ENCODE data around the gene TRABD2B.

The TRABD2B gene

DNA sequence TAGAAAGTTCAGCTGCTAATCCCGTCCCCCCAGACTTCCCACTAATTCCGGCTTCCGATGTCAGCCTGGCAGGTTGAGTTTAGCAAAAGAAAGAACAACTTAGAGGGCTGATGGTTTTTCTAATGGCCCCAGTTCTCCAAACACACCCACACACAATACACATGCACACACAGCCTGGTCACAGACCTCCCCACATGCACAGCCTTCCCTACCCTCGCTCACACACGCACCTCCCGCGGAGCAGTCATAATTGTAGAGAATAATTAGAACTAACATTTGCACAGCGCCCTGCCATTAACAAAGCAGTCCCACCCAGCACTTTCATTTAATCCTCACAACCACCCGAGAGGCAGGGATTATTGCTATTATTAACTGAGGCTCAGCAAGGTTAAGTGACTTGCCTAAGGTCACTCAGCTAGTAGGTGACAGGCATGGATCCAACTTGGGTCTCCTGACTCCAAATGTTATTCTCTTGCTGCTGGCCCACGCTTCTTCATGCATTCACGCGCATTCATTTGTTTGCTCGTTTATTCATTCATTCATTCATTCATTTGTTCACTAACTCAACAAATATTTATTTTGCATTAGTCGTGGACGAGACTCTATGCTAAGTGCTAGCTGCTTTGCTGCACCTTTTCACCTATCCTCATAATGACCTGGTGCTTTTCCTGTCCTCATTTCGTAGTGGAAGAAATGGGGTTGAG, 284.4 kb downstream of the TRABD2B start:
- no peak for DNase-seq

DNA sequence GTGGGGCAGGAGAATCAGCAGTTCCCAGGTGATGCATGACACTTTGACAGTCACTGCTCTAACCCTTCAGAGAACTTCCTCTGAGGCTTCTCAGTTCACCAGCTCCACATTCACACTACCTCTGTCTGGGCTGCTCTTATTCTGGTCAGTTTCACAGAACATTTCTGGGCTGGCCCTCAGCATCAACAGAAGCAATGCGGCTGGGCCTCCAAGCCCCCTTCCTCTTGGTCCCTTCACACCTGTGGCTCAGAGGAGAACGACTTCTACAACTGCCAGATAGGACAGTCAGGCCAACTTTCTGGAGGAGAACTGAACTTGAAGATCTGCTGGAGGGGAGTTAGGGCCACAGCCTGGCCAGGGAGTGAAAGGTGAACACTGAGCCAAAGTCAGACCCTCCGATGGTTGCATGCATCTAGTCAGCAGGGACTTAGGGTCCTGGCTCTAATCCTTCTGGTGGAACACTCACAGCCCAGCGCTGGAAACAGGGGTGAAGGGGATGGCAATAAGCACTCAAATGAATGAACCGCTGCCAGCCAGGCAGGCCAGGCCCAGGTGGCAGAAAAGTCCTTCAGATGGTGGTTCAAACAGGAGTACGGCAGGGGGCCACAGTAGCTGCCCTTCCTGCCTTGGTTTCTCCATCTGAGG, 285.2 kb downstream of the TRABD2B start:
- DNase-seq: no peak

DNA sequence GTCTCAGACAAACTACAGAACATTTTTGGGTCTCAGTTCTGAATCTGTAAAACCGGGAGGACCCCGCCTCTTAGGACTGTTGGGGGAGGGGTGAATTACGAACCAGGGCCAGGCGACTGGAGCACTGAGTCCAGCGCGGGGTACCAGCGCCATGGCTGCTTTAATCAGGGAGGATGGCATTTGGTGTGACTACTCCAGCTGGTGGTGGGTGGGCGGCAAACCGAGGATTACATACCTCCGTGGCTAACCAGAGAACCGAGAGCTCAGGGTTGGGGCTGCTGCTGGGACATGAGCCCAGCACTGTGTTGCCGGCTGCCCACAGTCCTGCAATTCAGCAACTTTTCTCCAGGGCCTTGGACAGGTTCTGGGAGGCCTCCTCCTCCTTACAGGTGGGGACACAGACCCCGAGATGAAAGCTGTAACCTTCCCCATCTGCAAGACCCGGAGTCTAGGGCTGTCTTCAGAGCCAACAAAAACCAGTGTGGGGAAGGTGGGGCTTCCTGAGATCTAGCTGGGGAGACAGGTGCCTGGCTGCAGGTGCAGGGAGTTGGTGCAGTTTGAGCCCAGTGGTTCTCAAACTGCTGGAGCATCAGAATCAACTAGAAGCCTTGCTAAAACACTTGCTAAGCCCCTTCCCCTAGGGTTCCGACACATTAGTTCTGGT, 285.9 kb downstream of the TRABD2B start:
- no peak for DNase-seq

Measured in effector CD8-positive, alpha-beta T cell (primary cell).